GM12878 (cell line): ENCODE data around the gene PPP2R5B. TPM values are rescaled to one million over a fixed set of nuclear protein-coding genes. Genes with fewer than 3 reads are reported as not detected.

Experiments used
- ATAC-seq: fragments of 200-7000 bp; cut with Tn5 transposase; 3 replicates; pipeline ENCODE4 v1.9.1; 2020; ENCODE audit warnings: mild to moderate bottlenecking, moderate library complexity
- BruUV-seq: library from RNA; stranded (reverse); fragments of 400-500 nt; replicated peaks from 2 replicates; lab custom pipeline; 2021; lab: Mats Ljungman, UMichigan
- CTCF ChIA-PET: fragments of 300-600 bp; sonication (Branson Sonifier 250); formaldehyde crosslinking; extraction: SDS; loops from one replicate; lab custom pipeline; 2021; ENCODE audit warnings: inconsistent platforms; lab: Yijun Ruan, JAX
- POLR2A ChIA-PET: fragments of 350-600 bp; formaldehyde crosslinking; extraction: SDS; loops from one replicate; lab custom pipeline; 2021; ENCODE audit warnings: inconsistent platforms; lab: Charles Lee
- RAD21 ChIA-PET: fragments of 300-600 bp; sonication (Branson Sonifier 250); formaldehyde crosslinking; loops from one replicate; lab custom pipeline; 2023; ENCODE audit warnings: antibody characterized with exemption; ENCODE audit not compliant: unreplicated experiment; lab: Charles Lee
- SMC1A ChIA-PET: fragments of 300-600 bp; sonication (Branson Sonifier 250); formaldehyde crosslinking; loops from one replicate; lab custom pipeline; 2023; ENCODE audit not compliant: unreplicated experiment, uncharacterized antibody; lab: Charles Lee
- DNase-seq: peaks from one replicate; pipeline ENCODE4 v3.0.0-alpha.2; 2011; ENCODE audit warnings: low read depth, low spot score
- FAIRE-seq: peaks from 3 replicates; lab custom pipeline; 2011; peaks lifted over from hg19 to GRCh38; lab: Jason Lieb, UNC
- H2AFZ ChIP-seq: 2 replicates; pipeline ENCODE4 v1.6.0; 2011; ENCODE audit warnings: low read depth, low read length, control low read depth; ENCODE audit not compliant: control insufficient read depth
- H3K27ac ChIP-seq: 2 replicates; pipeline ENCODE4 v1.5.1; 2011; ENCODE audit warnings: control low read depth; ENCODE audit not compliant: control insufficient read depth, insufficient read depth
- H3K27me3 ChIP-seq, 2 experiments: replicated peaks in 1 of 2; 2 replicates each; pipeline versions ENCODE4 v1.6.0 to v1.6.1; 2011; ENCODE audit warnings: low read length in 1 of 2; ENCODE audit not compliant: control insufficient read depth in 2 of 2, insufficient read depth in 2 of 2
- H3K36me3 ChIP-seq, 2 experiments: 2 replicates each; pipeline ENCODE4 v1.5.1; 2011; ENCODE audit warnings: low read length in 1 of 2; ENCODE audit not compliant: control insufficient read depth in 2 of 2, insufficient read depth in 2 of 2
- H3K4me1 ChIP-seq: 2 replicates; pipeline ENCODE4 v1.6.1; 2011; ENCODE audit warnings: mild to moderate bottlenecking, low read length, moderate library complexity, mixed read lengths; ENCODE audit not compliant: control insufficient read depth, insufficient read depth
- H3K4me2 ChIP-seq: 2 replicates; pipeline ENCODE4 v1.6.0; 2011; ENCODE audit warnings: control low read depth; ENCODE audit not compliant: control insufficient read depth, insufficient read depth
- H3K4me3 ChIP-seq: fragments of 200-600 bp; sonication (generic); 2 replicates; pipeline ENCODE4 v1.5.1; 2016
- H3K79me2 ChIP-seq: 2 replicates; pipeline ENCODE4 v1.6.0; 2011; ENCODE audit warnings: low read length; ENCODE audit not compliant: control insufficient read depth, insufficient read depth
- H3K9ac ChIP-seq: 2 replicates; pipeline ENCODE4 v1.8.0; 2011; ENCODE audit warnings: low read length, control low read depth, mixed read lengths; ENCODE audit not compliant: control insufficient read depth, insufficient read depth
- H3K9me3 ChIP-seq: replicated peaks from 3 replicates; pipeline ENCODE4 v1.5.1; 2011; ENCODE audit warnings: mild to moderate bottlenecking, low read length; ENCODE audit not compliant: control insufficient read depth, insufficient read depth
- H4K20me1 ChIP-seq: 2 replicates; pipeline ENCODE4 v1.6.0; 2011; ENCODE audit not compliant: control insufficient read depth, insufficient read depth
- ASH2L ChIP-seq: fragments of 300-600, 200-600 bp; sonication (generic); IDR thresholded peaks from 2 replicates; pipeline ENCODE4 v1.6.1; 2017; ENCODE audit warnings: low read depth, mild to moderate bottlenecking, borderline replicate concordance
- HDAC6 ChIP-seq: fragments of 200-600 bp; sonication (generic); IDR thresholded peaks from one replicate; pipeline ENCODE4 v1.8.0; 2017; ENCODE audit warnings: antibody characterized with exemption; ENCODE audit not compliant: unreplicated experiment
- JUNB ChIP-seq: IDR thresholded peaks from 2 replicates; pipeline ENCODE4 v1.6.1; 2016; ENCODE audit warnings: antibody characterized with exemption, mild to moderate bottlenecking
- MTA2 ChIP-seq: fragments of 450-650 bp; IDR thresholded peaks from 2 replicates; pipeline ENCODE4 v1.6.1; 2016; ENCODE audit warnings: low read depth, mild to moderate bottlenecking, moderate library complexity
- ZNF622 ChIP-seq: fragments of 450-650 bp; IDR thresholded peaks from 2 replicates; pipeline ENCODE4 v1.6.1; 2017; ENCODE audit warnings: mild to moderate bottlenecking, inconsistent platforms
- ZSCAN29 ChIP-seq: fragments of 450-650 bp; IDR thresholded peaks from 2 replicates; pipeline ENCODE4 v1.6.1; 2017; ENCODE audit warnings: mild to moderate bottlenecking, moderate library complexity
- WGBS: methylation state at CpG from one replicate; pipeline ENCODE4 v1.1.6; 2016; ENCODE audit warnings: low lambda C conversion rate; ENCODE audit not compliant: insufficient replicate concordance, insufficient coverage; ENCODE audit errors: missing lambda C conversion rate; 5-methylcytosine and 5-hydroxymethylcytosine counted together
- in situ Hi-C: fragments of 300-500 bp; cut with MboI; formaldehyde crosslinking; loops from 9 replicates; pipeline ENCODE4 v1.14.3; 2018; ENCODE audit warnings: mixed read lengths
- intact Hi-C: fragments of 100-400 bp; cut with micrococcal nuclease; formaldehyde crosslinking; loops from one replicate; pipeline ENCODE4 v1.14.2; 2022; ENCODE audit not compliant: unreplicated experiment
- polyA plus RNA-seq, 11 experiments: library from polyadenylated mRNA; depleted of rRNA in 4 of 11; unstranded in 6 of 11; stranded (reverse) in 5 of 11; fragments of >200 nt; fragmentation: Nextera tagmentation in 4 of 11; fragmentation: Illumina TruSeq in 1 of 11; extraction: Ambion mirVana in 4 of 11; extraction: Trizol in 1 of 11; gene quantifications; 1 replicate in 1 of 11; 2 replicates in 10 of 11; pipeline versions ENCODE4 v1.2.1 to v1.2.3, GENCODE V29; 2011 to 2016; ENCODE audit warnings: inconsistent platforms in 2 of 11, missing spikeins in 2 of 11, low read depth in 1 of 11
- total RNA-seq, 4 experiments: library from RNA; depleted of rRNA in 3 of 4; stranded (reverse); fragments of >200 nt in 3 of 4; fragmentation: Illumina TruSeq in 1 of 4; extraction: Trizol in 1 of 4; gene quantifications; 2 replicates each; pipeline versions ENCODE4 v1.2.1 to v1.2.3, GENCODE V29; 2013 to 2021
- TF ChIP-seq, protein P1 (sequence below): fragments of 450-650 bp; IDR thresholded peaks from 2 replicates; pipeline ENCODE4 v1.6.1; 2016; ENCODE audit warnings: mild to moderate bottlenecking
- TF ChIP-seq, protein P2 (sequence below): fragments of 450-650 bp; formaldehyde crosslinking; IDR thresholded peaks from 2 replicates; pipeline ENCODE4 v1.5.0; 2022; ENCODE audit warnings: mild to moderate bottlenecking, missing genetic modification characterization
- TF ChIP-seq, protein P3 (sequence below): fragments of 450-650 bp; IDR thresholded peaks from 2 replicates; pipeline ENCODE4 v1.6.1; 2018; ENCODE audit warnings: mild to moderate bottlenecking, low read depth, moderate library complexity; ENCODE audit not compliant: partially characterized antibody
- TF ChIP-seq, protein P4 (sequence below): fragments of 450-650 bp; IDR thresholded peaks from 2 replicates; pipeline ENCODE4 v1.6.1; 2017; ENCODE audit warnings: low read depth, mild to moderate bottlenecking, moderate library complexity
- TF ChIP-seq, protein P5 (sequence below): IDR thresholded peaks from 2 replicates; pipeline ENCODE4 v1.6.1; 2012; ENCODE audit warnings: low read depth, low read length, improper control_type of control experiment
- TF ChIP-seq, protein P6 (sequence below): fragments of 450-650 bp; IDR thresholded peaks from 2 replicates; pipeline ENCODE4 v1.6.1; 2017; ENCODE audit warnings: borderline replicate concordance

PPP2R5B gene
- total and polyA plus RNA-seq, 10 of the 15 experiments (the other 5 are each of a cell fraction or from before 2014, with no cell fraction given), result 0.08 to 6.7 (median 2.0) TPM

DNA sequence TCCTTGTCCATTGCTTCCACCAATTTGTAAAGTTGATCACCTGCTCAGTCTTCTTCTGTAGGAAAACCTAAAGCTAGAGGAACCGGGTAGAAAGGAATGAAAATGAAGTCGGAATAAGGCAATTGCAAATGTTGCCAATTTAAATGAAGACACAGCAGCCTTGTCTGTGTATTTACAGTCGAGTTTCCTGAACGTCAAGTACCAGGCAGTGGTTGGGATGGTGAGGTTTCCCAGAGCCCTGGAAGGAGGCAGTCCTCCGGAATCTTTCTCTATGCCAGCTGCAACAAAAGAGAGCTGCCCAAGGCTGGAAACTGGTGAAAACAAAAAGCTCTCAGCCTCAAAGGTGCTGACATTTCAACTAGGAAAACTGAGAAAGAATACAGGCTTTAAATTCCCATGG is 29.7 kb downstream of the PPP2R5B start:
- Histone ChIP-seq H3K79me2 (no peaks in the 10 kb centered on the region), H2AFZ (no peak overlapping the region), H3K4me2 (no peak overlapping the region), H4K20me1 (no peaks in the 10 kb centered on the region), H3K4me3 (no peak overlapping the region), H3K27me3 (no peaks in the 10 kb centered on the region), H3K9me3 (no peaks in the 10 kb centered on the region), H3K36me3 (no peaks in the 10 kb centered on the region), H3K9ac (no peak overlapping the region), H3K27ac (no peak overlapping the region), H3K4me1 (no peaks in the 10 kb centered on the region)
- CTCF ChIA-PET, result interaction anchor here (0.6 to 1.0 kb wide), 2 partner anchors 12 to 59 kb away, joined by 3 to 5 read pairs; no protein-coding TSS in a partner anchor
- in situ Hi-C loops (no loop called here), intact Hi-C loops (no loop called here)
- BruUV-seq, result no TSS peak
- ATAC-seq (no peak), DNase-seq (no peak), FAIRE-seq (no peak)
- SMC1A ChIA-PET, result interaction anchor here (1.5 to 2.1 kb wide), 2 partner anchors 10 to 14 kb away, joined by 3 to 6 read pairs; no protein-coding TSS in a partner anchor
- 28% methylated on average over 5 of the region's 5 CpGs for WGBS
- RAD21 ChIA-PET, result no interaction called here
- POLR2A ChIA-PET, result no interaction called here
- TF ChIP-seq MTA2 (no peak), ZSCAN29 (no peak), ZNF622 (no peak), ASH2L (no peak), HDAC6 (no peak), JUNB (no peak)
- TF ChIP-seq, protein P1, sequence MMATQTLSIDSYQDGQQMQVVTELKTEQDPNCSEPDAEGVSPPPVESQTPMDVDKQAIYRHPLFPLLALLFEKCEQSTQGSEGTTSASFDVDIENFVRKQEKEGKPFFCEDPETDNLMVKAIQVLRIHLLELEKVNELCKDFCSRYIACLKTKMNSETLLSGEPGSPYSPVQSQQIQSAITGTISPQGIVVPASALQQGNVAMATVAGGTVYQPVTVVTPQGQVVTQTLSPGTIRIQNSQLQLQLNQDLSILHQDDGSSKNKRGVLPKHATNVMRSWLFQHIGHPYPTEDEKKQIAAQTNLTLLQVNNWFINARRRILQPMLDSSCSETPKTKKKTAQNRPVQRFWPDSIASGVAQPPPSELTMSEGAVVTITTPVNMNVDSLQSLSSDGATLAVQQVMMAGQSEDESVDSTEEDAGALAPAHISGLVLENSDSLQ, result no peak
- TF ChIP-seq, protein P2, sequence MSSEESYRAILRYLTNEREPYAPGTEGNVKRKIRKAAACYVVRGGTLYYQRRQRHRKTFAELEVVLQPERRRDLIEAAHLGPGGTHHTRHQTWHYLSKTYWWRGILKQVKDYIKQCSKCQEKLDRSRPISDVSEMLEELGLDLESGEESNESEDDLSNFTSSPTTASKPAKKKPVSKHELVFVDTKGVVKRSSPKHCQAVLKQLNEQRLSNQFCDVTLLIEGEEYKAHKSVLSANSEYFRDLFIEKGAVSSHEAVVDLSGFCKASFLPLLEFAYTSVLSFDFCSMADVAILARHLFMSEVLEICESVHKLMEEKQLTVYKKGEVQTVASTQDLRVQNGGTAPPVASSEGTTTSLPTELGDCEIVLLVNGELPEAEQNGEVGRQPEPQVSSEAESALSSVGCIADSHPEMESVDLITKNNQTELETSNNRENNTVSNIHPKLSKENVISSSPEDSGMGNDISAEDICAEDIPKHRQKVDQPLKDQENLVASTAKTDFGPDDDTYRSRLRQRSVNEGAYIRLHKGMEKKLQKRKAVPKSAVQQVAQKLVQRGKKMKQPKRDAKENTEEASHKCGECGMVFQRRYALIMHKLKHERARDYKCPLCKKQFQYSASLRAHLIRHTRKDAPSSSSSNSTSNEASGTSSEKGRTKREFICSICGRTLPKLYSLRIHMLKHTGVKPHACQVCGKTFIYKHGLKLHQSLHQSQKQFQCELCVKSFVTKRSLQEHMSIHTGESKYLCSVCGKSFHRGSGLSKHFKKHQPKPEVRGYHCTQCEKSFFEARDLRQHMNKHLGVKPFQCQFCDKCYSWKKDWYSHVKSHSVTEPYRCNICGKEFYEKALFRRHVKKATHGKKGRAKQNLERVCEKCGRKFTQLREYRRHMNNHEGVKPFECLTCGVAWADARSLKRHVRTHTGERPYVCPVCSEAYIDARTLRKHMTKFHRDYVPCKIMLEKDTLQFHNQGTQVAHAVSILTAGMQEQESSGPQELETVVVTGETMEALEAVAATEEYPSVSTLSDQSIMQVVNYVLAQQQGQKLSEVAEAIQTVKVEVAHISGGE (CRISPR knock-in tag), result no peak
- TF ChIP-seq, protein P3, sequence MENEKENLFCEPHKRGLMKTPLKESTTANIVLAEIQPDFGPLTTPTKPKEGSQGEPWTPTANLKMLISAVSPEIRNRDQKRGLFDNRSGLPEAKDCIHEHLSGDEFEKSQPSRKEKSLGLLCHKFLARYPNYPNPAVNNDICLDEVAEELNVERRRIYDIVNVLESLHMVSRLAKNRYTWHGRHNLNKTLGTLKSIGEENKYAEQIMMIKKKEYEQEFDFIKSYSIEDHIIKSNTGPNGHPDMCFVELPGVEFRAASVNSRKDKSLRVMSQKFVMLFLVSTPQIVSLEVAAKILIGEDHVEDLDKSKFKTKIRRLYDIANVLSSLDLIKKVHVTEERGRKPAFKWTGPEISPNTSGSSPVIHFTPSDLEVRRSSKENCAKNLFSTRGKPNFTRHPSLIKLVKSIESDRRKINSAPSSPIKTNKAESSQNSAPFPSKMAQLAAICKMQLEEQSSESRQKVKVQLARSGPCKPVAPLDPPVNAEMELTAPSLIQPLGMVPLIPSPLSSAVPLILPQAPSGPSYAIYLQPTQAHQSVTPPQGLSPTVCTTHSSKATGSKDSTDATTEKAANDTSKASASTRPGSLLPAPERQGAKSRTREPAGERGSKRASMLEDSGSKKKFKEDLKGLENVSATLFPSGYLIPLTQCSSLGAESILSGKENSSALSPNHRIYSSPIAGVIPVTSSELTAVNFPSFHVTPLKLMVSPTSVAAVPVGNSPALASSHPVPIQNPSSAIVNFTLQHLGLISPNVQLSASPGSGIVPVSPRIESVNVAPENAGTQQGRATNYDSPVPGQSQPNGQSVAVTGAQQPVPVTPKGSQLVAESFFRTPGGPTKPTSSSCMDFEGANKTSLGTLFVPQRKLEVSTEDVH, result no peak
- TF ChIP-seq, protein P4, sequence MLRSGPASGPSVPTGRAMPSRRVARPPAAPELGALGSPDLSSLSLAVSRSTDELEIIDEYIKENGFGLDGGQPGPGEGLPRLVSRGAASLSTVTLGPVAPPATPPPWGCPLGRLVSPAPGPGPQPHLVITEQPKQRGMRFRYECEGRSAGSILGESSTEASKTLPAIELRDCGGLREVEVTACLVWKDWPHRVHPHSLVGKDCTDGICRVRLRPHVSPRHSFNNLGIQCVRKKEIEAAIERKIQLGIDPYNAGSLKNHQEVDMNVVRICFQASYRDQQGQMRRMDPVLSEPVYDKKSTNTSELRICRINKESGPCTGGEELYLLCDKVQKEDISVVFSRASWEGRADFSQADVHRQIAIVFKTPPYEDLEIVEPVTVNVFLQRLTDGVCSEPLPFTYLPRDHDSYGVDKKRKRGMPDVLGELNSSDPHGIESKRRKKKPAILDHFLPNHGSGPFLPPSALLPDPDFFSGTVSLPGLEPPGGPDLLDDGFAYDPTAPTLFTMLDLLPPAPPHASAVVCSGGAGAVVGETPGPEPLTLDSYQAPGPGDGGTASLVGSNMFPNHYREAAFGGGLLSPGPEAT, result no peak
- TF ChIP-seq, protein P5, sequence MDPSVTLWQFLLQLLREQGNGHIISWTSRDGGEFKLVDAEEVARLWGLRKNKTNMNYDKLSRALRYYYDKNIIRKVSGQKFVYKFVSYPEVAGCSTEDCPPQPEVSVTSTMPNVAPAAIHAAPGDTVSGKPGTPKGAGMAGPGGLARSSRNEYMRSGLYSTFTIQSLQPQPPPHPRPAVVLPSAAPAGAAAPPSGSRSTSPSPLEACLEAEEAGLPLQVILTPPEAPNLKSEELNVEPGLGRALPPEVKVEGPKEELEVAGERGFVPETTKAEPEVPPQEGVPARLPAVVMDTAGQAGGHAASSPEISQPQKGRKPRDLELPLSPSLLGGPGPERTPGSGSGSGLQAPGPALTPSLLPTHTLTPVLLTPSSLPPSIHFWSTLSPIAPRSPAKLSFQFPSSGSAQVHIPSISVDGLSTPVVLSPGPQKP, result no peak
- TF ChIP-seq, protein P6, sequence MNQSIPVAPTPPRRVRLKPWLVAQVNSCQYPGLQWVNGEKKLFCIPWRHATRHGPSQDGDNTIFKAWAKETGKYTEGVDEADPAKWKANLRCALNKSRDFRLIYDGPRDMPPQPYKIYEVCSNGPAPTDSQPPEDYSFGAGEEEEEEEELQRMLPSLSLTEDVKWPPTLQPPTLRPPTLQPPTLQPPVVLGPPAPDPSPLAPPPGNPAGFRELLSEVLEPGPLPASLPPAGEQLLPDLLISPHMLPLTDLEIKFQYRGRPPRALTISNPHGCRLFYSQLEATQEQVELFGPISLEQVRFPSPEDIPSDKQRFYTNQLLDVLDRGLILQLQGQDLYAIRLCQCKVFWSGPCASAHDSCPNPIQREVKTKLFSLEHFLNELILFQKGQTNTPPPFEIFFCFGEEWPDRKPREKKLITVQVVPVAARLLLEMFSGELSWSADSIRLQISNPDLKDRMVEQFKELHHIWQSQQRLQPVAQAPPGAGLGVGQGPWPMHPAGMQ, result no peak
